Measurements from ENCODE around the gene PSMD14.

Gene PSMD14

DNA sequence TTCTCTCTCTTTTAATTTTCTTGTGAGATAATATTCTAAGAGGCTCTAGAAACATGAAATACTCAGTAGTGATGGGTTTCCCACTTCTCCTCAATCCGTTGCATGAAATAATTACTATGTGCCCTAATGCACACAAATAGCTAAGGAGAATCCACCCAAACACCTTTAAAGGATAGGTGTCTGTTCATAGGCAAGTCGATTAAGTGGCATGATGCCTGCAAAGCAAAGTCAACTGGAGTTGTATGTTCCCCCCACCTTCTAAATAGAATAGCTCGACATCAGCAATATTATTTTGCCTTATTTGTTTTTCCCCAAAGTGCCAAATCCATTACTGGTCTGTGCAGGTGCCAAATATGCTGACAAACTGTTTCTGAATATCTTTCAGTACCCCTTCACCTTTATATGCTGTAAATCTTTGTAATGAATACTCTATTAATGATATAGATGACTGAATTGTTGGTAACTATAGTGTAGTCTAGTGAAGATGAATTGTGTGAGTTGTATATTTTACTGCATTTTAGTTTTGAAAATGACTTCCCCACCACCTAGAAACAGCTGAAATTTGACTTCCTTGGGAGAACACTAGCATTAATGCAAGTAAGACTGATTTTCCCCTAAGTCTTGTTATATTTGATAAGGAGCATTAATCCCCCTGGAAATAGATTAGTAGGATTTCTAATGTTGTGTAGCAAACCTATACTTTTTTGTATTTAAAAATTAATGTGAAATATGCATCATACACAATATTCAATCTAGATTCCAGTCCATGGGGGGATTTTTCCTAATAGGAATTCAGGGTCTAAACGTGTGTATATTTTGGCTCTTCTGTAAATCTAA lies 116.9 kb downstream of the PSMD14 start:
- peak; percentile 15 for DNase-seq (ENCODE audit: low read depth, low spot score)
- TF ChIP-seq, protein P1, sequence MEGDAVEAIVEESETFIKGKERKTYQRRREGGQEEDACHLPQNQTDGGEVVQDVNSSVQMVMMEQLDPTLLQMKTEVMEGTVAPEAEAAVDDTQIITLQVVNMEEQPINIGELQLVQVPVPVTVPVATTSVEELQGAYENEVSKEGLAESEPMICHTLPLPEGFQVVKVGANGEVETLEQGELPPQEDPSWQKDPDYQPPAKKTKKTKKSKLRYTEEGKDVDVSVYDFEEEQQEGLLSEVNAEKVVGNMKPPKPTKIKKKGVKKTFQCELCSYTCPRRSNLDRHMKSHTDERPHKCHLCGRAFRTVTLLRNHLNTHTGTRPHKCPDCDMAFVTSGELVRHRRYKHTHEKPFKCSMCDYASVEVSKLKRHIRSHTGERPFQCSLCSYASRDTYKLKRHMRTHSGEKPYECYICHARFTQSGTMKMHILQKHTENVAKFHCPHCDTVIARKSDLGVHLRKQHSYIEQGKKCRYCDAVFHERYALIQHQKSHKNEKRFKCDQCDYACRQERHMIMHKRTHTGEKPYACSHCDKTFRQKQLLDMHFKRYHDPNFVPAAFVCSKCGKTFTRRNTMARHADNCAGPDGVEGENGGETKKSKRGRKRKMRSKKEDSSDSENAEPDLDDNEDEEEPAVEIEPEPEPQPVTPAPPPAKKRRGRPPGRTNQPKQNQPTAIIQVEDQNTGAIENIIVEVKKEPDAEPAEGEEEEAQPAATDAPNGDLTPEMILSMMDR (IDR thresholded peaks at IDR 0.05; ENCODE audit: low read depth, low read length) = no peak

DNA sequence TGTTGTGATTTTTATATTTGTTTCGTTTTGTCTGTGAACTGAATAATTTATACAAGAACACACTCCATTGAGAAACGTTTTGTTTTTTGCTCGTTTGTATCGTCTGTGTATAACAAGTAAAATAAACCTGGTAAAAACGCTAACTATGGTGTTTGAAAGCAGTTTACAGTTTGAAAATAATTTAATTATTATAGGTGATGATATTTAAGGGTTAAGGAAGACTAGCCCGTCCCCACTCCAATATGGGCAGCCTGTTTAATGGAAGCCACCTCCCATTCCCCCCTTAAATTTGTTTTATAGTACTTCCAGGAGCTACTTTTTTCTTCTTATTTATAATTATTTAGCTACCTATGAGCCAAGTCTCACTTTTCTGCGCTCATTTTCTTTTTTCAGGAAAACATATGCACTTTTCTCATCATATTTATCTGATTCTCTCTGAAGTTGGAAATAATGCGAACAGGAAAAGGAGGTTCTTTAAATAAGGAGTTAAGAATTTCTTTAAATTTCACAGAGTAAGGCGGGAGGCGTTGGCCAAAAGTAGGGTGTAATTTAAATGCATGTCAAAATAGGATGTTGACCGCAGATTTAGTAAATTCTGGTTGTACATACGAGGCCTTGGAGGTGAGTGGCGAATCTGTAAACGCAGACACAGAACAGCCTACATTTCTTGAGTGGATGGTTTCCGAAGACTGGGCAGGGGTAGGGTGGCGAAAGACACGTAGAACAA lies 117.7 kb downstream of the PSMD14 start:
- TF ChIP-seq, protein P1 (IDR thresholded peaks at IDR 0.05; ENCODE audit: low read depth, low read length) = no peak
- no peak overlapping the region for H3K4me3 ChIP-seq (ENCODE audit: low read depth, low read length)
- in situ Hi-C loops (cut with HindIII; ENCODE audit: low sequenced_read_pairs) = no loop called here
- peak; percentile 10 for DNase-seq (ENCODE audit: low read depth, low spot score)

More for the DNA sequence above, 116.9 kb downstream of the PSMD14 start:
- in situ Hi-C loops (cut with HindIII; ENCODE audit: low sequenced_read_pairs) = no loop called here
- H3K4me3 ChIP-seq (ENCODE audit: low read depth, low read length) = no peak overlapping the region

DNA sequence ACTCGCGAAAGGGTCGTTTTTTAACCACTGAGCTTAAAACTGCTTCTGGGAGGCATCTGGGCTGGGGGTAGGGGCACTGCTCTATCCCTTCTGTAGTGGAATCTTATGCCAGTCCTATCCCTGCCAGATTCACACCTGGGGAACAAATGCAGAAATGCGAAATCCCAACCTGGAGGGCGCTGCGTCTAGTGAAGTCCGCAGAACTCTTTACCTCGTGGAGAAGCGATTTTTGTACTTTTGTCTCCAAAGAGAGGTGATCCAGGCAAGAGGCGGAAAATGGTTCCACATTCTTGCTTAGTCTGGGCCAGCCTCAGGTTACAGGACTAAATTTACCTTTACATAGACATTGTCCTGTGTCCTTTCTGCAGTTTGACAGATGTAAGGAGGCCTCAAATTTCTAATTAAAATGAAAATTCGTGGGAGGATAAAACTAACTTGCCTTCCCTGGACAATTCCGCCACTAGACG lies 118.3 kb downstream of the PSMD14 start:
- H3K4me3 ChIP-seq (ENCODE audit: low read depth, low read length) = no peak overlapping the region
- DNase-seq (ENCODE audit: low read depth, low spot score) = peak; percentile 46
- TF ChIP-seq, protein P1 (IDR thresholded peaks at IDR 0.05; ENCODE audit: low read depth, low read length) = peak; percentile 83
- in situ Hi-C loops (cut with HindIII; ENCODE audit: low sequenced_read_pairs) = no loop called here

DNA sequence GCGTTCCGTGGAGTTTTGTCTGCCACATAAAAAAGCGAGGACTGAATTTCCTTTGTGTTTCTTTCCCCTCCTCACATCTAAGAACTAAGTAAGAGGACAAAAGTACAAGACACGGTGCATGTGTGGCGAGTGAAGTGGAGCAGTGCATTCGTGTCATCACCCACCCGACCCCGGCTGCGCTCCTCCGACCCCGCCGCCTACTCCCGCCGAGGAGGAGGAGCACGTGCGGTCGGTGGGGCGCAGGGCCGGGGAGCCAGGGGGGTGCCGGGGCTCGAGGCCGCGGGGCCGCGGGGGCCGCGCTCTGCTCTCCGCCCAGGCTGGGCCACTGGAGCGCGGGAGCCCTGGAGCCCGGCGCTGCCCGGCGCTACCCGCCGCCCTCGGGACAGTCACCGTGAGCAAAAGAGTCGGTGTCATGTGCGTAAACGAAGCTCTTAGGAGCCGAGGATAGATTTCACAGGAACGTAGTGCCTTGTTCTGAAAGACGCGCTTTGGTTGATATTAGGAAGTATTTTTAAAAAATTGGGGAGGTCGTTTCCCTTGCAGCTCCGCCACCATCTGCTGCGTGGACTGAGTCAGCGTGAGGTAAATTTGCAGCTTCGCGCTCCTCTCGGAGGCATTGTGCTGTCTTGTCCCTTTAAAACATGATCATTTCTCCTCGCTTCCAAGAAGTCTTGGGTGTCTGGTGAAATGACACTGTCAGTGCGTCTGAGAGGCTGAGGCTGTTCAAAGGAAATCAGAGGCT lies 118.9 kb downstream of the PSMD14 start:
- TF ChIP-seq, protein P1 (IDR thresholded peaks at IDR 0.05; ENCODE audit: low read depth, low read length) = no peak
- in situ Hi-C loops (cut with HindIII; ENCODE audit: low sequenced_read_pairs) = no loop called here
- no peak overlapping the region for H3K4me3 ChIP-seq (ENCODE audit: low read depth, low read length)
- peak; percentile 13 for DNase-seq (ENCODE audit: low read depth, low spot score)

DNA sequence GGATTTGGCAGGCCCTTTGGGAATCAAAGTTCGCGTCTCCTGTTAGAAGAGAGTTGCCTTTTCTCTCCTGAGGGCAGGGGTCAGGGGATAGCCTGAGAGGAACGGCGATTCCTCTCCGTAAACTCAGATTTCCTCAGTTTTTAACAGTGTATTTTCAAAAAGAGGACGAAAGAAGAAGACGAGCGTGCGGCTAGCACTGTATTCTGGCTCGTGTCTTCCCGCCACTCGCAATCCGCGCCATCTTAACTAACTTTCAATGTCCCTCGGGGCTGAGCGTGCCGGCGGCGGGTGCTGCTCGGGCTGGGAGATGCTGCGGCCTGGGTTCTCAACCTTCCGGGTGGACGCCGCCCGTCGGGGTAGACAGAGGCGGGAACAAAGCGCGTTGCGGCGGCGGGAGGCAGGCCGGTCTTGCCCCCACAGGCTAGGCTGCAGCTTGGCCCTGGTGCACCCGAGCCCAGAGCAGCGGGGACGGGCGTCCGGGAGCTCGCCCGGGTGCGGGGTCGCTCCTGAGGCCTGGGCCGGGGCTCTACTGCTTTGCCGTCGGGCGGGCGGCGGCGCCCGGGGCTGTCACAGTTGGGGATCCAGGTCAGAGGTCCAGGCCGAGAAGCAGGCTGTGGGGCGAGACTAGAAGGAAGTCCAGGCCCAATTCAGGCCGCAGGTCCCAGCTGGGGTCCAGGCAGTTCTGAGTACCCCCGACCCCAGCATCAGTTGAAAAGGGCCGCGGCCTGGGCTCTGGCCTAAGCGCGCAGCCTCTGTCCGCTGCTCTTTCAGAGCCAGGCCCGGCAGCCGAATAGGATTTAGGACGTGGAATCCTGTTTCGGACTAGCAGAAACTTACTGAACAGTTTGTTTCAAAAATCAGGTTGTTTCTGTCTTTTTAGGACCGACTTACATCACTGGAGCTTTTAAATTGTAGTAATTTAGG lies 119.7 kb downstream of the PSMD14 start:
- TF ChIP-seq, protein P1 (IDR thresholded peaks at IDR 0.05; ENCODE audit: low read depth, low read length) = no peak
- in situ Hi-C loops (cut with HindIII; ENCODE audit: low sequenced_read_pairs) = no loop called here
- no peak overlapping the region for H3K4me3 ChIP-seq (ENCODE audit: low read depth, low read length)
- DNase-seq (ENCODE audit: low read depth, low spot score) = no peak
